SK-N-SH (cell line): ENCODE measurements around the gene BOLL. TPM values are rescaled to one million over a fixed set of nuclear protein-coding genes. Genes with fewer than 3 reads are reported as not detected.

Source experiments
- CTCF ChIA-PET: fragments of 300-600, 350-600 bp; formaldehyde crosslinking; extraction: SDS; loops from one replicate; lab custom pipeline; 2021; lab: Yijun Ruan, JAX
- POLR2A ChIA-PET: fragments of 350-600 bp; sonication (Branson Sonifier 250); formaldehyde crosslinking; extraction: SDS; loops from one replicate; lab custom pipeline; 2020; ENCODE audit warnings: antibody characterized with exemption, inconsistent platforms; lab: Yijun Ruan, JAX
- DNase-seq: peaks from one replicate; pipeline ENCODE4 v3.0.0; 2012
- H2AFZ ChIP-seq: fragments of 200-600 bp; sonication (generic); 2 replicates; pipeline ENCODE4 v1.8.1; 2016; ENCODE audit warnings: antibody characterized with exemption, mild to moderate bottlenecking, low read depth
- H3F3A ChIP-seq: fragments of 200-600 bp; sonication (generic); replicated peaks from 2 replicates; pipeline ENCODE3; 2016; ENCODE audit warnings: antibody characterized with exemption, mild to moderate bottlenecking; ENCODE audit not compliant: insufficient read depth
- H3K27ac ChIP-seq, 2 experiments: fragments of 200-500 bp in 1 of 2; fragments of 200-600 bp in 1 of 2; sonication (Bioruptor generic) in 1 of 2; sonication (generic), shearing (Covaris generic) in 1 of 2; 2 replicates each; pipeline versions ENCODE4 v1.5.1 to v1.6.1; 2014 to 2016; ENCODE audit warnings: low read depth in 2 of 2, inconsistent platforms in 1 of 2, low read length in 1 of 2, mild to moderate bottlenecking in 1 of 2, mixed read lengths in 1 of 2
- H3K27me3 ChIP-seq: fragments of 200-600 bp; sonication (generic), shearing (Covaris generic); 2 replicates; pipeline ENCODE4 v1.6.1; 2016; ENCODE audit warnings: mixed run types; ENCODE audit not compliant: insufficient read depth
- H3K36me3 ChIP-seq, 2 experiments: fragments of 200-500 bp in 1 of 2; fragments of 200-600 bp in 1 of 2; sonication (Bioruptor generic) in 1 of 2; sonication (generic) in 1 of 2; replicated peaks in 1 of 2; 2 replicates each; pipeline versions ENCODE3 to v1.5.1; 2014 to 2016; ENCODE audit warnings: low read length in 1 of 2, mild to moderate bottlenecking in 1 of 2; ENCODE audit not compliant: insufficient read depth in 2 of 2, control insufficient read depth in 1 of 2
- H3K4me1 ChIP-seq, 2 experiments: fragments of 200-500 bp in 1 of 2; fragments of 200-600 bp in 1 of 2; sonication (Bioruptor generic) in 1 of 2; sonication (generic), shearing (Covaris generic) in 1 of 2; 2 replicates each; pipeline versions ENCODE4 v1.5.1 to v1.6.1; 2014 to 2016; ENCODE audit warnings: low read depth in 1 of 2, low read length in 1 of 2, mixed run types in 1 of 2; ENCODE audit not compliant: insufficient read depth in 2 of 2, control insufficient read depth in 1 of 2
- H3K4me2 ChIP-seq: fragments of 200-600 bp; sonication (generic), shearing (Covaris generic); 2 replicates; pipeline ENCODE4 v1.6.1; 2017; ENCODE audit warnings: mixed run types
- H3K4me3 ChIP-seq, 2 experiments: fragments of 200-500 bp in 1 of 2; fragments of 200-600 bp in 1 of 2; sonication (Bioruptor generic) in 1 of 2; sonication (generic), shearing (Covaris generic) in 1 of 2; 2 replicates each; pipeline versions ENCODE4 v1.5.1 to v1.8.1; 2014 to 2016; ENCODE audit warnings: low read depth in 2 of 2, inconsistent platforms in 1 of 2, low read length in 1 of 2, mild to moderate bottlenecking in 1 of 2, mixed read lengths in 1 of 2, moderate library complexity in 1 of 2
- H3K79me2 ChIP-seq: fragments of 200-600 bp; sonication (generic); 2 replicates; pipeline ENCODE4 v1.8.1; 2017; ENCODE audit warnings: mild to moderate bottlenecking; ENCODE audit not compliant: insufficient read depth
- H3K9ac ChIP-seq: fragments of 200-600 bp; sonication (generic); 2 replicates; pipeline ENCODE4 v1.6.1; 2017; ENCODE audit warnings: mixed run types
- H3K9me2 ChIP-seq: fragments of 200-600 bp; sonication (generic); 2 replicates; pipeline ENCODE4 v1.6.1; 2017; ENCODE audit warnings: mixed run types
- H3K9me3 ChIP-seq: fragments of 200-600 bp; sonication (generic); 2 replicates; pipeline ENCODE4 v1.6.1; 2017; ENCODE audit warnings: mixed run types, mild to moderate bottlenecking, moderate library complexity
- H4K20me1 ChIP-seq: fragments of 200-600 bp; sonication (generic); 2 replicates; pipeline ENCODE4 v1.6.1; 2017; ENCODE audit warnings: mild to moderate bottlenecking, mixed run types; ENCODE audit not compliant: insufficient read depth
- CHD2 ChIP-seq: fragments of 150-350 bp; IDR thresholded peaks from 2 replicates; pipeline ENCODE4 v1.6.1; 2018; ENCODE audit warnings: low read length; ENCODE audit not compliant: partially characterized antibody
- ELF1 ChIP-seq: IDR thresholded peaks from 2 replicates; pipeline ENCODE4 v1.4.0; 2012
- EZH2phosphoT487 ChIP-seq: fragments of 200-600 bp; sonication (generic); IDR thresholded peaks from 2 replicates; pipeline ENCODE4 v1.6.1; 2017; ENCODE audit warnings: low read depth, mixed run types, mild to moderate bottlenecking, antibody characterized with exemption, moderate library complexity, borderline replicate concordance
- FOXJ3 ChIP-seq: sonication (generic); formaldehyde crosslinking; IDR thresholded peaks from 2 replicates; pipeline ENCODE4 v1.5.1; 2020; ENCODE audit warnings: mild to moderate bottlenecking, missing genetic modification reagents
- IRF3 ChIP-seq: fragments of 150-350 bp; IDR thresholded peaks from 2 replicates; pipeline ENCODE4 v1.6.1; 2016; ENCODE audit warnings: mild to moderate bottlenecking, low read depth, low read length
- MAX ChIP-seq: IDR thresholded peaks from 2 replicates; pipeline ENCODE4 v1.4.0; 2012; ENCODE audit warnings: low read depth
- MEF2A ChIP-seq: IDR thresholded peaks from 2 replicates; pipeline ENCODE4 v1.4.0; 2012; ENCODE audit warnings: low read depth, borderline replicate concordance
- MXI1 ChIP-seq: IDR thresholded peaks from 2 replicates; pipeline ENCODE4 v1.6.1; 2012; ENCODE audit warnings: mild to moderate bottlenecking, low read depth, low read length, improper control_type of control experiment
- NFIC ChIP-seq: IDR thresholded peaks from 2 replicates; pipeline ENCODE4 v1.4.0; 2012; ENCODE audit warnings: borderline replicate concordance
- NRF1 ChIP-seq: IDR thresholded peaks from 2 replicates; pipeline ENCODE4 v1.6.1; 2012; ENCODE audit warnings: low read depth, mild to moderate bottlenecking, low read length
- POLR2AphosphoS5 ChIP-seq: IDR thresholded peaks from 2 replicates; pipeline ENCODE4 v1.6.1; 2012; ENCODE audit warnings: low read depth, low read length
- RCOR1 ChIP-seq: fragments of 150-350 bp; IDR thresholded peaks from 2 replicates; pipeline ENCODE4 v1.6.1; 2017; ENCODE audit warnings: antibody characterized with exemption, low read length
- RFX5 ChIP-seq: IDR thresholded peaks from 2 replicates; pipeline ENCODE4 v1.6.1; 2012; ENCODE audit warnings: mild to moderate bottlenecking, improper control_type of control experiment, low read length
- SMC3 ChIP-seq: IDR thresholded peaks from 2 replicates; pipeline ENCODE4 v1.6.1; 2012; ENCODE audit warnings: low read depth, low read length, improper control_type of control experiment
- TCF12 ChIP-seq: IDR thresholded peaks from 2 replicates; pipeline ENCODE4 v1.4.0; 2012
- TEAD4 ChIP-seq: IDR thresholded peaks from 2 replicates; pipeline ENCODE4 v1.4.0; 2012; ENCODE audit warnings: mild to moderate bottlenecking, borderline replicate concordance; ENCODE audit not compliant: insufficient read depth
- YY1 ChIP-seq: IDR thresholded peaks from 2 replicates; pipeline ENCODE4 v1.4.0; 2012; ENCODE audit warnings: low read depth, mild to moderate bottlenecking
- ZBTB33 ChIP-seq: IDR thresholded peaks from 2 replicates; pipeline ENCODE4 v1.4.0; 2012; ENCODE audit warnings: low read depth, borderline replicate concordance
- WGBS: methylation state at CpG from one replicate; pipeline ENCODE4 v1.1.6; 2017; ENCODE audit warnings: low lambda C conversion rate; 5-methylcytosine and 5-hydroxymethylcytosine counted together
- polyA plus RNA-seq, 3 experiments: library from polyadenylated mRNA; depleted of rRNA; stranded (reverse); fragments of >200 nt; gene quantifications; 2 replicates each; pipeline ENCODE4 v1.2.3, GENCODE V29; 2012
- TF ChIP-seq, protein P1 (sequence below): IDR thresholded peaks from 2 replicates; pipeline ENCODE4; 2012

Gene BOLL
- polyA plus RNA-seq, 1 of the 3 experiments (the other 2 are of a cell fraction) = not detected

- TF ChIP-seq FOXJ3 (CRISPR knock-in tag) (no peak), ELF1 (no peak), TCF12 (no peak)
- peak overlapping the region; percentile 94 to 97 for H3K4me3 ChIP-seq
- 14% methylated on average over 19 of the region's 38 CpGs for WGBS
- H3K4me2 ChIP-seq = peak overlapping the region; percentile 96
- peak; percentile 37 for DNase-seq
- H3K9me3 ChIP-seq = no peaks in the 10 kb centered on the region
- ChIA-PET POLR2A (interaction anchor here (1.4 kb wide), 1 partner anchor 206 kb away, joined by 5 read pairs; the partner anchor contains the start of genes HSPD1 and HSPE1), CTCF (interaction anchor here (0.9 to 2.3 kb wide), 10 partner anchors 10 to 597 kb away, joined by 3 to 19 read pairs (median 4); no protein-coding TSS in a partner anchor)
- H2AFZ ChIP-seq = peak overlapping the region; percentile 95
- H3K9ac ChIP-seq = peak overlapping the region; percentile 55; the same call in 1 of the 2 replicates
- no peaks in the 10 kb centered on the region for H3K27me3 ChIP-seq
- 0 out of 2 replicates have a peak, but pooled peaks cover 5% of the 10 kb centered on the region for H4K20me1 ChIP-seq
- peaks cover 5% of the 10 kb centered on the region for H3F3A ChIP-seq
- H3K9me2 ChIP-seq = no peaks in the 10 kb centered on the region
- peak overlapping the region in 1 of 2 experiments; percentile 40; a peak in 2 of 4 replicates for H3K27ac ChIP-seq
- H3K79me2 ChIP-seq = peaks cover 43% of the 10 kb centered on the region
- peaks cover 0 to 12% of the 10 kb centered on the region in 2 experiments for H3K36me3 ChIP-seq
- peaks cover 8 to 18% of the 10 kb centered on the region in 2 experiments; a peak in 3 of 4 replicates for H3K4me1 ChIP-seq
These were observed 78.9 kb downstream of the BOLL start for GRCh38 chr2:197705912-197706838.

GRCh38 chr2:197705121-197705911, 79.8 kb downstream of the BOLL start, which contains the start of gene MARS2:
Gene MARS2, plus strand, starts transcription at chr2:197705369. Its CDS starts 37 bp downstream, at chr2:197705406.
- peak; percentile 98 for DNase-seq
- WGBS = 0% methylated on average over 22 of the region's 86 CpGs
- Histone ChIP-seq H3K36me3 (peaks cover 0 to 11% of the 10 kb centered on the region in 2 experiments), H4K20me1 (0 out of 2 replicates have a peak, but pooled peaks cover 5% of the 10 kb centered on the region), H3K4me3 (peak within 1 kb of the TSS; percentile 94 to 97), H2AFZ (peak within 1 kb of the TSS; percentile 100), H3K9me2 (no peaks in the 10 kb centered on the region), H3K4me1 (peaks cover 8 to 18% of the 10 kb centered on the region in 2 experiments; a peak in 3 of 4 replicates), H3K9ac (peak within 1 kb of the TSS; percentile 63; the same call in 1 of the 2 replicates), H3F3A (peaks cover 5% of the 10 kb centered on the region), H3K79me2 (peaks cover 43% of the 10 kb centered on the region), H3K9me3 (no peaks in the 10 kb centered on the region), H3K27me3 (no peaks in the 10 kb centered on the region), H3K27ac (peak within 1 kb of the TSS; percentile 65 to 95), H3K4me2 (peak within 1 kb of the TSS; percentile 96)
- ChIA-PET POLR2A (interaction anchor here (0.5 to 1.4 kb wide), 2 partner anchors 205 to 1368 kb away, joined by 3 to 5 read pairs; partner anchors contain the start of genes HSPD1 and HSPE1), CTCF (interaction anchor here (1.0 to 1.8 kb wide), 4 partner anchors 59 to 591 kb away, joined by 3 to 4 read pairs (median 4); no protein-coding TSS in a partner anchor)
- TF ChIP-seq RCOR1 (no peak), YY1 (peak; percentile 82), NFIC (no peak), CHD2 (no peak), MAX (peak; percentile 92), ZBTB33 (no peak), MXI1 (peak; percentile 99), FOXJ3 (CRISPR knock-in tag) (no peak), NRF1 (peak; percentile 90), IRF3 (no peak), RFX5 (no peak), TEAD4 (no peak), MEF2A (no peak), SMC3 (no peak), ELF1 (peak; percentile 44; the same call in 1 of the 2 replicates), EZH2phosphoT487 (no peak), POLR2AphosphoS5 (peak; percentile 92)
- TF ChIP-seq, protein P1, sequence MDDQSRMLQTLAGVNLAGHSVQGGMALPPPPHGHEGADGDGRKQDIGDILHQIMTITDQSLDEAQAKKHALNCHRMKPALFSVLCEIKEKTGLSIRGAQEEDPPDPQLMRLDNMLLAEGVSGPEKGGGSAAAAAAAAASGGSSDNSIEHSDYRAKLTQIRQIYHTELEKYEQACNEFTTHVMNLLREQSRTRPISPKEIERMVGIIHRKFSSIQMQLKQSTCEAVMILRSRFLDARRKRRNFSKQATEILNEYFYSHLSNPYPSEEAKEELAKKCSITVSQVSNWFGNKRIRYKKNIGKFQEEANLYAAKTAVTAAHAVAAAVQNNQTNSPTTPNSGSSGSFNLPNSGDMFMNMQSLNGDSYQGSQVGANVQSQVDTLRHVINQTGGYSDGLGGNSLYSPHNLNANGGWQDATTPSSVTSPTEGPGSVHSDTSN = no peak
